NCI-H226 (cell line): Measurements from ENCODE around the gene NTNG1.

ENCODE experiments used
- DNase-seq: peaks from one replicate; pipeline ENCODE4 v3.0.0-alpha.2; 2015

Gene NTNG1

DNA sequence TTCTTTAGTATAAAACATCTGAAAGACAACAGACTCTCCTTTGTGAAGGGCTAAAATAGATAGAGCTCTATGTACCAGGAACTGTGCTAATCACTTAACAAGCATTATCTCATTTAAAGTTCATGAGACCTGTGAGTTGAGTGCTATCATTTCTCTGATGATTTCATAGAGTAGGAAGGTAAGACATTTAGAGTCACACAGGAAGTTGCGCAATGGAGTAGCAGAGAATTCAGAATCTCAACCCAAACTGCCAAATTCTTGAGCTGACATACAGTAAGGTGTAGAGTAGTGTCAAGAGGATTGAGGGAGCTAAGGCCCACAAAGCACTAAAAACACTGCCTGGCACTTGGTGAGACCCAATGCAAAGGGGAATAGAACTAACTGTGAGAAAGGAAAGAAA is 384.3 kb downstream of the NTNG1 start:
- DNase-seq: peak; percentile 67

DNA sequence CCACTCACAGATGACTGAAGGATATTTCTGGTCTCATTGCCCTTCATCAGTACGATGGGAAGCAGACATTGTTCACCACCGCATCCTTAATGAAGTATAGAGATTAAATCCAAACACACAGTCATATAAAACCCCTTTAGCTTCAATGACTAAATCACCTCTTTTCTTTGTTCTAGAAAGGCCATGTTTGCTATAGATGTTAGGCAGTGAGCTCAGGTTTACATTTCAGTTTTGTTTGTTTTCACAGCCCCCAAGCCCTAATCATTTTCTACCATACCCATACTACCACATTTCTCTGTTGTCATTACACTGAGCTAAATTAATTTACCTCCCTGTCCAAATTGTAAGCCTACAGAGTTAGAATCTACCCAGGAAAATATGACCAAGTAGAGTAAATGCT is 385.1 kb downstream of the NTNG1 start:
- no peak for DNase-seq

DNA sequence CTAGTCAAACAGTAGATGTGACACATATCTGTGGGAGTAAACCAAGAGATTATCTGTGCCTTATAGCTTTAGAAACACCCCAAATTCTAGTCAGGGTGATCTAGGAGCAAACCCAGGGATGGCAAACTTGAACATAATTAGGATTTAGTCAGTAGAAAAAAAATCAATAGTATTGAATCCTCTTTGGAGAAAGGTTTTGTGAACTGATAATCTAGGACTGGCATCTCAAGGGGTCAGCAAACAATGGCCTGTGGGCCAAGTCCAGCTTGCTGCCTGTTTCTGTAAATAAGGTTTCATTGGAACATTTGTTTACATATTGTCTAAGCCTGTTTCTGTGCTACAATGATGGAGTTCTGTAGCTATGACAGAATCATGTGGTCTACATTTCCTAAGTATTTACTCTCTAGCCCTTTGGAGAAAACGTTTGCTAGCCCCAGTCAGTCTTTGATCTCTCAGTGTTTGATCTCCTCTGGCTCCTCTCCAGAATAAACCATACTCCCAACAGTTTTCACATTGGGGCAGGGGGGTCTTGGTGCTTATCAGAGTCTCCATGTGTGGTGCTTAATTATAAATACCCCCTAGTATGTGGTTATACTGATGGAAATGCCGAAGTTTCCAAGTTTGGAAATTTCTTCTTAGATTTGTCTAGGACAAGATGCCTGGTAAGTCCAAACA is 385.8 kb downstream of the NTNG1 start:
- DNase-seq: no peak

DNA sequence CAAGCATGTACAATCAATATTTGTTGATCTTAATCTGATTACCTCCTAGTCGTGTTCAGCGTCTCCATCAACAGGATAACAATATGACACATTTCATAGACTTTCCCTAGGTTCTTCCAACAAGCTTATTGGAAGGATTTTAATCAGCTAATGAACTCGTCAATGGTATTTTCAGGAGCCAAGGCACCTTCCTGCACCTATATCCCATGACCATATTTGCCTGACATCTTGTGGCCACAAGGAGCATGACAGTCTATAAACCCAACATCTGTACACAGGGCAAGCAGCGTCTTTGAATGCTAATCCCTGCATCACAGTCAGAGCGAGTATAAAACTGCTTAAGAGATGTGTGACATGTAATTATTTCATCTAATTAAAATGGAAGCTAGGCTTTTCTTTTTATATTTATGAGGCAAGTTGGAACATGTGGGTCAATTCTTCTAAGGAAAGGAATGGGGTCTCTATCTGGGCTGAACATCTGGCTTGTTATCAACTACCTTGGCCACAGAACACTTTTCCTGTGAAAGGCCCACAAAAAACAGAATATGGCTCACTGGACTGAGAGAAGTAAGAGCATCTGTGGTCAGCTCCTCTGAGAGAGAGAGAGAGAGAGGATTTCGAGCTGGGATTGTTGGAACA is 388.8 kb downstream of the NTNG1 start:
- peak; percentile 12 for DNase-seq

DNA sequence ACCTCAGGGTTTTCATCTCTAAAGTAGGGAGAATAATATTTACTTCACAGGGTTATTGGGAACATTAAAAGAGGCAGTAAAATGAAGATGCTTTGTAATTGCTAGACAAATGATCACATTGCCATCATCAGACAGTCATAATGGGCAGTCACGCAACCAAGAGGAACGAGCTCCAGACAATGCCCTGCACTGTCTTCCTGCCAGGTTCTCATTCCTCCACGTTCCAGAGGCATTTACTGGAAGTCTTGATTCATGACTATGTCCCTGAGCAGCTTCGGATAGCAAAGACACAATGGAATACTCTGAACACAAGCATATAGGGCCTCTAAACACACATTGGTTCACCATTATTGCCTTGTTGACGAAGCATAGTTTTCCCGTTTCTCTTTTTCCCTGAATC is 389.7 kb downstream of the NTNG1 start:
- no peak for DNase-seq

DNA sequence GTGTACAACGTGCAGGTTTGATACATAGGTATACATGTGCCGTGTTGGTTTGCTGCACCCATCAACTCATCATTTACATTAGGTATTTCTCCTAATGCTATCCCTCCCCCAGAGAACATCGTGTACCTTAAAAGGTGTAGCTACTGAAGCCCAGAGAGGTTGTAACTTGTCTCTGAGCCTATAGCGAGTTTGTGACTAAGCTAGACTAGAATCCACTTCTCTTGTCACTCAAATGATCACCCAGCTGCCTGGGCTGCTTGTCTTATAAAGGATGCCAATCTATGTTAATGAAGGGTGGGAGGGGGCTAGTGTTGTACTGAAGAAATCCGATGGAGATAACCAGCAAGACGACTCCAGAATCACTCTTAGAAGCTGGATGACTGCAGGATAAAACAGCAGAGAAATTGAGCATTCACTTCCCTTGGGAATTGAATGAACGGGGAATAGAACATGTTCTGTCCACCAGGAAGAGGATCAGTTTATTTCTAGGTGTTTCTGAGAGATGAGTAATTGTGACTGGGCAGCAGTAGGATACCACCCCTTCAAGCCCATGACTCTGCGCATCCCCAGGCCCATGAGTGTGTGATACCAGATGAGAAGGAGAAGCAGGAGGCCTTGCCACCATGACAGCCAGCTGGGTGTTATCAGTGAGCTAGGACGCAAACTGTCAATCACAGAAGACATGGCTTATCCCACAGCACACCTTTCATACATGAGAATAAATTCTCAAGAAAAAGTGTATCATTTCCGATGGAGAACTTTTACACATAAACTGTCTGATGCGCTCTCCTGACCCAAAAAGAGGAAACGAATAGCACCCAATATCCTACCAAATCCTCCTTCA is 390.4 kb downstream of the NTNG1 start:
- DNase-seq: no peak

DNA sequence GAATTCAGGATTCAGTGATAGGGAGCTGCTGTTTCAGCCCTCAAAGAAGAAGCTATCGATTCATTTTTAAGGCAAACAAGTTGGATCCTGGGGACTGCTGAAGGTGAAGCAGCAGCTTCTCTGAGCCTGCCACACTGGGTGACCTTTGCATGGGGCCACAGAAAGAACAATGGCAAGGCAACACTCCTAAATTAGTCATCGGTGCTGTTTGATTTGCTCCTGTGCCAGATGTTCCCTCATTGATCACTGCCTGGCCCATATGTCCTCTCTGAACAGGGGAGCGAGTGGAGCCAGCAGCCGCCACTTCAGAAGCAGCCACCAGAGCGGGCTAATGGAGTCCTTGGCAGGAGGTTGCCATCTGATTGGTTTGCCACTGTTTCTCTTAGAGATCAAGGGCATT is 391.5 kb downstream of the NTNG1 start:
- DNase-seq: no peak
